HCT116 (cell line): ENCODE results near the gene AMACR. TPM values are rescaled to one million over a fixed set of nuclear protein-coding genes. Genes with fewer than 3 reads are reported as not detected.

ENCODE experiments used
- ATAC-seq: fragments of 200-7000 bp; cut with Tn5 transposase; 2 replicates; pipeline ENCODE4 v1.9.1; 2020; ENCODE audit warnings: mild to moderate bottlenecking, moderate library complexity
- BruUV-seq: library from RNA; stranded (reverse); fragments of 400-500 nt; replicated peaks from 2 replicates; lab custom pipeline; 2021; lab: Mats Ljungman, UMichigan
- CTCF ChIA-PET: fragments of 300-600 bp; sonication (Branson Sonifier 250); formaldehyde crosslinking; loops from one replicate; lab custom pipeline; 2021; ENCODE audit warnings: antibody characterized with exemption; lab: Charles Lee
- POLR2A ChIA-PET: fragments of 300-600, 350-600 bp; sonication (Branson Sonifier 250); formaldehyde crosslinking; loops from one replicate; lab custom pipeline; 2021; ENCODE audit warnings: antibody characterized with exemption; lab: Charles Lee
- RAD21 ChIA-PET, 2 experiments: fragments of 300-600 bp; sonication (Branson Sonifier 250); formaldehyde crosslinking; loops; one replicate each; lab custom pipeline; 2023; ENCODE audit warnings: low total read pairs in 2 of 2; ENCODE audit not compliant: uncharacterized antibody in 2 of 2, unreplicated experiment in 2 of 2, low non-redundant PET in 1 of 2; lab: Charles Lee
- DNase-seq: peaks from one replicate; pipeline ENCODE4 v3.0.0-alpha.2; 2010; ENCODE audit warnings: low read depth, low spot score
- H2AFZ ChIP-seq: fragments of 200-600 bp; shearing (Covaris generic), sonication (generic); 2 replicates; pipeline ENCODE4 v1.6.1; 2017; ENCODE audit warnings: low read depth, mixed run types, mixed read lengths, antibody characterized with exemption, low read length; ENCODE audit not compliant: poor library complexity, severe bottlenecking
- H3K27ac ChIP-seq: 2 replicates; pipeline ENCODE4 v1.5.1; 2012; ENCODE audit warnings: low read depth, low read length
- H3K27me3 ChIP-seq: fragments of 200-600 bp; sonication (generic); 2 replicates; pipeline ENCODE4 v1.6.1; 2016; ENCODE audit warnings: mixed run types, low read length, mixed read lengths; ENCODE audit not compliant: insufficient read depth
- H3K36me3 ChIP-seq, 2 experiments: fragments of 200-500 bp in 1 of 2; fragments of 200-600 bp in 1 of 2; sonication (Bioruptor generic) in 1 of 2; sonication (generic) in 1 of 2; 2 replicates each; pipeline versions ENCODE4 v1.5.1 to v1.6.1; 2014 to 2016; ENCODE audit warnings: low read length in 2 of 2, inconsistent platforms in 1 of 2, mixed read lengths in 1 of 2, mixed run types in 1 of 2; ENCODE audit not compliant: insufficient read depth in 2 of 2, control insufficient read depth in 1 of 2
- H3K4me1 ChIP-seq, 2 experiments: fragments of 200-600 bp in 1 of 2; sonication (generic) in 1 of 2; 2 replicates each; pipeline versions ENCODE4 v1.5.1 to v1.6.1; 2012 to 2017; ENCODE audit warnings: low read length in 2 of 2, inconsistent platforms in 1 of 2, mild to moderate bottlenecking in 1 of 2, mixed read lengths in 1 of 2, mixed run types in 1 of 2, moderate library complexity in 1 of 2; ENCODE audit not compliant: insufficient read depth in 2 of 2, control insufficient read depth in 1 of 2
- H3K4me2 ChIP-seq: fragments of 200-600 bp; sonication (generic); 2 replicates; pipeline ENCODE4 v1.6.1; 2017; ENCODE audit warnings: mixed run types, low read length, mixed read lengths
- H3K4me3 ChIP-seq, 2 experiments: fragments of 200-600 bp in 1 of 2; sonication (generic) in 1 of 2; replicated peaks in 1 of 2; 2 replicates each; pipeline ENCODE4 v1.5.1; 2011 to 2016; ENCODE audit warnings: low read length in 2 of 2, control low read depth in 1 of 2, low read depth in 1 of 2, mild to moderate bottlenecking in 1 of 2, mixed read lengths in 1 of 2, mixed run types in 1 of 2
- H3K79me2 ChIP-seq: fragments of 200-600 bp; sonication (generic); 2 replicates; pipeline ENCODE4 v1.6.1; 2017; ENCODE audit warnings: mild to moderate bottlenecking, mixed run types, low read length, moderate library complexity, mixed read lengths; ENCODE audit not compliant: insufficient read depth
- H3K9ac ChIP-seq: fragments of 200-600 bp; sonication (generic); 2 replicates; pipeline ENCODE4 v1.6.1; 2016; ENCODE audit warnings: low read length, mixed read lengths
- H3K9me2 ChIP-seq: fragments of 200-600 bp; sonication (generic), shearing (Covaris generic); 2 replicates; pipeline ENCODE4 v1.6.1; 2017; ENCODE audit warnings: mixed run types, mild to moderate bottlenecking, moderate library complexity; ENCODE audit not compliant: insufficient read depth
- H3K9me3 ChIP-seq, 2 experiments: fragments of 200-500 bp in 1 of 2; fragments of 200-600 bp in 1 of 2; sonication (Bioruptor generic) in 1 of 2; sonication (generic) in 1 of 2; 2 replicates each; pipeline ENCODE4 v1.6.1; 2014 to 2017; ENCODE audit warnings: low read length in 2 of 2, mixed read lengths in 2 of 2, inconsistent platforms in 1 of 2, low read depth in 1 of 2, mild to moderate bottlenecking in 1 of 2, mixed run types in 1 of 2, moderate library complexity in 1 of 2; ENCODE audit not compliant: control insufficient read depth in 1 of 2, insufficient read depth in 1 of 2
- H4K20me1 ChIP-seq: fragments of 200-600 bp; sonication (generic), shearing (Covaris generic); 2 replicates; pipeline ENCODE4 v1.6.1; 2017; ENCODE audit warnings: mixed run types, mild to moderate bottlenecking, moderate library complexity; ENCODE audit not compliant: insufficient read depth
- CBX3 ChIP-seq: IDR thresholded peaks from 2 replicates; pipeline ENCODE4 v1.6.1; 2012; ENCODE audit warnings: low read depth
- EGR1 ChIP-seq: IDR thresholded peaks from 2 replicates; pipeline ENCODE4 v1.6.1; 2012; ENCODE audit warnings: low read depth
- ELF1 ChIP-seq: IDR thresholded peaks from 2 replicates; pipeline ENCODE4 v1.6.1; 2012; ENCODE audit warnings: low read depth, borderline replicate concordance
- RAD21 ChIP-seq: IDR thresholded peaks from 2 replicates; pipeline ENCODE4 v1.6.1; 2012; ENCODE audit warnings: low read depth, mild to moderate bottlenecking
- intact Hi-C: fragments of 100-400 bp; cut with micrococcal nuclease; formaldehyde crosslinking; loops from 2 replicates; pipeline ENCODE4 v1.10.0; 2022
- total RNA-seq: library from RNA; stranded (reverse); gene quantifications from one replicate; pipeline ENCODE4 v1.2.1, GENCODE V29; 2021; ENCODE audit not compliant: unreplicated experiment

AMACR gene
- total RNA-seq, 1 experiment from 2014 or later = 4.3 TPM

GRCh38 chr5:34016750-34017149 lies 8.9 kb upstream of the AMACR start:
- H3K36me3 ChIP-seq = no peaks in the 10 kb centered on the region
- ChIA-PET RAD21 (no interaction called here), POLR2A (interaction anchor here (0.7 kb wide), 1 partner anchor 467 kb away, joined by 3 read pairs; no protein-coding TSS in a partner anchor), CTCF (no interaction called here)
- no peak for TF ChIP-seq ELF1
- no peak for TF ChIP-seq RAD21
- no peak for TF ChIP-seq CBX3
- no TSS peak for BruUV-seq
- H3K9me2 ChIP-seq = no peaks in the 10 kb centered on the region
- no peak overlapping the region for H3K4me2 ChIP-seq
- no peaks in the 10 kb centered on the region for H3K4me1 ChIP-seq
- no peaks in the 10 kb centered on the region for H4K20me1 ChIP-seq
- no peak overlapping the region for H3K9ac ChIP-seq
- H3K4me3 ChIP-seq = no peak overlapping the region
- no peak overlapping the region for H2AFZ ChIP-seq
- H3K79me2 ChIP-seq = no peaks in the 10 kb centered on the region
- intact Hi-C loops = loop anchor here (1.0 kb wide), 1 partner anchor 46 kb away; no protein-coding TSS in a partner anchor
- no peaks in the 10 kb centered on the region for H3K27me3 ChIP-seq
- H3K9me3 ChIP-seq = no peaks in the 10 kb centered on the region
- ATAC-seq (no peak), DNase-seq (no peak)
- no peak overlapping the region for H3K27ac ChIP-seq

DNA sequence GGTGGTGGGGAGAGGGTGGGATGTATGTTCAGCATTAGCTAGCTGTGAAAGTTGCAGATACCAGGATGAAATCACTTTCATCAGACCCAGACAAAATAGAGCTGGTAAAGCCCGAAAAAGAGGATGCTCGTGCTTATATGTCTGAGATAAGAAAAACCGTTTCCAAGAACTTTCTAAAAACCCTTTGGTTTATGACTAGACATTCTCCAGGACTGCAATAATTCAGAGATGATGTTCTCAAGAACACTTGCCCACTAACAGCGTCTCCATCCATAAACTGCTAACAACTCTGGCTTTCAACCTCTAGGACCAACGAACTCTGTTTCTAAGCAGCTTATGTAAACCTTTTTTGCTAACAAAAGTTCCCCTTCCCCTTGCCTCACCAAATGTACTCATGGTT lies 8.4 kb upstream of the AMACR start:
- no peaks in the 10 kb centered on the region for H3K27me3 ChIP-seq
- no peak overlapping the region for H3K9ac ChIP-seq
- no peak for DNase-seq
- POLR2A ChIA-PET = interaction anchor here (0.7 kb wide), 1 partner anchor 467 kb away, joined by 3 read pairs; no protein-coding TSS in a partner anchor
- RAD21 ChIA-PET = no interaction called here
- H3K27ac ChIP-seq = no peak overlapping the region
- CTCF ChIA-PET = no interaction called here
- intact Hi-C loops = loop anchor here (1.0 kb wide), 1 partner anchor 46 kb away; no protein-coding TSS in a partner anchor
- H3K36me3 ChIP-seq = no peaks in the 10 kb centered on the region
- H3K4me2 ChIP-seq = no peak overlapping the region
- H3K4me1 ChIP-seq = no peaks in the 10 kb centered on the region
- TF ChIP-seq EGR1 (no peak), CBX3 (no peak), ELF1 (no peak)
- no TSS peak for BruUV-seq
- no peaks in the 10 kb centered on the region for H3K79me2 ChIP-seq
- no peak overlapping the region for H2AFZ ChIP-seq
- no peak overlapping the region for H3K4me3 ChIP-seq
- H4K20me1 ChIP-seq = no peaks in the 10 kb centered on the region
- no peak for ATAC-seq
- H3K9me3 ChIP-seq = no peaks in the 10 kb centered on the region
- no peaks in the 10 kb centered on the region for H3K9me2 ChIP-seq
